Trophoblast cell (in vitro differentiated cells and primary cell): ENCODE data around the gene ANXA4.

Experiments
- DNase-seq, 2 donors: peaks; one replicate each; pipeline ENCODE4 v3.0.0-alpha.2; 2016
- H2AFZ ChIP-seq: 2 replicates; pipeline ENCODE4 v1.6.1; 2013; ENCODE audit warnings: low read length, moderate library complexity, mild to moderate bottlenecking; ENCODE audit not compliant: insufficient read depth, poor library complexity
- H2AK5ac ChIP-seq: 2 replicates; pipeline ENCODE4 v1.6.1; 2013; ENCODE audit warnings: mild to moderate bottlenecking, low read length
- H2BK120ac ChIP-seq: 2 replicates; pipeline ENCODE4 v1.6.1; 2013; ENCODE audit warnings: low read length, mild to moderate bottlenecking, moderate library complexity; ENCODE audit not compliant: insufficient read depth, poor library complexity
- H2BK12ac ChIP-seq: 2 replicates; pipeline ENCODE4 v1.6.1; 2013; ENCODE audit warnings: mild to moderate bottlenecking, low read length, moderate library complexity
- H2BK5ac ChIP-seq: 2 replicates; pipeline ENCODE4 v1.6.1; 2013; ENCODE audit warnings: low read length, low read depth, moderate library complexity, mild to moderate bottlenecking; ENCODE audit not compliant: poor library complexity
- H3K14ac ChIP-seq: 2 replicates; pipeline ENCODE4 v1.6.1; 2013; ENCODE audit warnings: mild to moderate bottlenecking, low read length
- H3K18ac ChIP-seq: 2 replicates; pipeline ENCODE4 v1.6.1; 2013; ENCODE audit warnings: mild to moderate bottlenecking, low read length
- H3K23ac ChIP-seq: 2 replicates; pipeline ENCODE4 v1.6.1; 2013; ENCODE audit warnings: low read length
- H3K27ac ChIP-seq: 2 replicates; pipeline ENCODE4 v1.5.1; 2013; ENCODE audit warnings: low read depth, mild to moderate bottlenecking, inconsistent platforms, low read length, moderate library complexity
- H3K27me3 ChIP-seq: 2 replicates; pipeline ENCODE4 v1.6.1; 2013; ENCODE audit warnings: inconsistent platforms, mild to moderate bottlenecking, low read length, moderate library complexity; ENCODE audit not compliant: insufficient read depth
- H3K36me3 ChIP-seq, 2 experiments: 1 replicate in 1 of 2; 2 replicates in 1 of 2; pipeline ENCODE4 v1.6.1; 2013; ENCODE audit warnings: low read length in 2 of 2, mild to moderate bottlenecking in 2 of 2, moderate library complexity in 1 of 2; ENCODE audit not compliant: insufficient read depth in 2 of 2, control insufficient read depth in 1 of 2
- H3K4ac ChIP-seq: 2 replicates; pipeline ENCODE4 v1.6.1; 2013; ENCODE audit warnings: low read depth, mild to moderate bottlenecking, low read length, moderate library complexity
- H3K4me1 ChIP-seq, 2 experiments: 1 replicate in 1 of 2; 2 replicates in 1 of 2; pipeline ENCODE4 v1.6.1; 2013; ENCODE audit warnings: low read length in 2 of 2, mild to moderate bottlenecking in 2 of 2, moderate library complexity in 1 of 2; ENCODE audit not compliant: insufficient read depth in 2 of 2, control insufficient read depth in 1 of 2
- H3K4me2 ChIP-seq: 2 replicates; pipeline ENCODE4 v1.6.1; 2013; ENCODE audit warnings: inconsistent platforms, mild to moderate bottlenecking, low read length, moderate library complexity
- H3K4me3 ChIP-seq: 2 replicates; pipeline ENCODE4 v1.5.1; 2013; ENCODE audit warnings: mild to moderate bottlenecking, low read depth, low read length, inconsistent platforms
- H3K79me1 ChIP-seq: one replicate; pipeline ENCODE4 v1.6.1; 2013; ENCODE audit warnings: low read length
- H3K79me2 ChIP-seq: 2 replicates; pipeline ENCODE4 v1.6.1; 2013; ENCODE audit warnings: low read length, mild to moderate bottlenecking; ENCODE audit not compliant: control insufficient read depth, insufficient read depth, poor library complexity
- H3K9ac ChIP-seq: 2 replicates; pipeline ENCODE4 v1.6.1; 2013; ENCODE audit warnings: mild to moderate bottlenecking, low read length
- H3K9me3 ChIP-seq: 2 replicates; pipeline ENCODE4 v1.6.1; 2013; ENCODE audit warnings: low read depth, mild to moderate bottlenecking, control low read depth, inconsistent platforms, low read length; ENCODE audit not compliant: insufficient read depth
- H4K12ac ChIP-seq: 2 replicates; pipeline ENCODE4 v1.6.1; 2013; ENCODE audit warnings: low read depth, mild to moderate bottlenecking, low read length, moderate library complexity
- H4K8ac ChIP-seq: 2 replicates; pipeline ENCODE4 v1.6.1; 2013; ENCODE audit warnings: low read depth, mild to moderate bottlenecking, low read length, moderate library complexity
- H4K91ac ChIP-seq: one replicate; pipeline ENCODE4 v1.6.1; 2013; ENCODE audit warnings: low read depth, mild to moderate bottlenecking, low read length, moderate library complexity
- WGBS: extraction: QIAGEN DNeasy Blood & Tissue Kit; methylation state at CpG from one replicate; pipeline ENCODE4 v1.1.7; 2013; ENCODE audit warnings: missing lambda C conversion rate; ENCODE audit not compliant: insufficient read length, insufficient coverage; ENCODE audit errors: extremely low coverage; 5-methylcytosine and 5-hydroxymethylcytosine counted together

ANXA4 gene

DNA sequence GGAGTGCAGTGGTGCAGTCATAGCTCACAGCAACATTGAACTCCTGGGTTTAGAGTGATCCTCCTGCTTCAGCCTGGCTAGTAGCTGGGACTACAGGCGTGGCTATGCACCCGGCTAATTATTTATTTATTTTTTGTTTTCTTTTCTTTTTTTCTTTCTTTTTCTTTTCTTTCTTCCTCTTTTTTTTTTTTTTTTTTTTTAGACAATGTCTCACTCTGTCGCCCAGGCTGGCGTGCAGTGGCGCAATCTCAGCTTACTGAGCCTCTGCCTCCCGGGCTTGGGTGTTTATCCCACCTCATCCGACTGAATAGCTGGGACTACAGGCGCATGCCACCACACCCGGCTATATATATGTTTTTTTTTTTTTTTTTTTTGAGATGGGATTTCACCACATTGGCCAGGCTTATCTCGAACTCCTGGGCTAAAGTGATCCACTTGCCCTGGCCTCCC is 1.4 kb upstream of the ANXA4 start:
- no peaks in the 10 kb centered on the region for H3K27me3 ChIP-seq
- WGBS, result no CpG with 5 or more reads among the region's 10 CpGs

DNA sequence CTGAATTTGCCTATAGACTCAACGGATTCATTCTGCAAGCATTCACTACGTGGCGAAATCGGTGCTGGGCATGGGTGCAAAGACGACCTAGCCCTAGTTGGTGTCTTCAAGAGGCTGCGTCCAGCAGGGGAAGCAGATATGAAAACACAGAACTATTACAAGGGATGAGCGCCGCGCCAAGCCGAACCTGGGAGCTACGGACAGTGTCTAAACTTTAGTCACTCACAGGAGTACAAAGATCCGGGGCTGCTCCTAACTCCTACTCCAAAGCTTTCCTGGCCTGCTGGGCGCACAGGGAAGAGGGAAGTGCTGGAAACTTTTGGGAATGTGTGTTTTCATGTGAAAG is 732 bp upstream of the ANXA4 start:
- peak; percentile 90 to 96 for DNase-seq
- Histone ChIP-seq H2AFZ (peak overlapping the region; percentile 73), H3K27me3 (no peaks in the 10 kb centered on the region), H4K91ac (peak overlapping the region; percentile 94), H3K9ac (peak overlapping the region; percentile 85), H2AK5ac (no peak overlapping the region), H3K36me3 (no peaks in the 10 kb centered on the region), H3K27ac (peak overlapping the region; percentile 82), H3K9me3 (no peaks in the 10 kb centered on the region), H2BK12ac (no peak overlapping the region), H3K4me2 (peak overlapping the region; percentile 97), H3K23ac (no peak overlapping the region), H3K4me3 (peak overlapping the region; percentile 94), H4K12ac (peak overlapping the region; percentile 61), H2BK5ac (peak overlapping the region; percentile 87), H3K4ac (peak overlapping the region; percentile 35), H4K8ac (peak overlapping the region; percentile 91), H3K79me2 (peaks cover 13% of the 10 kb centered on the region), H2BK120ac (peak overlapping the region; percentile 73), H3K18ac (peak overlapping the region; percentile 70), H3K4me1 (peaks cover 6 to 7% of the 10 kb centered on the region in 2 experiments), H3K14ac (peak overlapping the region; percentile 45), H3K79me1 (peaks cover 14% of the 10 kb centered on the region)
- no CpG with 5 or more reads among the region's 13 CpGs for WGBS

More for the DNA sequence above, 1.4 kb upstream of the ANXA4 start:
- Histone ChIP-seq H2AK5ac (no peak overlapping the region), H4K91ac (no peak overlapping the region), H3K4me2 (no peak overlapping the region), H3K79me1 (peaks cover 14% of the 10 kb centered on the region), H3K4me1 (peaks cover 6 to 7% of the 10 kb centered on the region in 2 experiments), H3K36me3 (no peaks in the 10 kb centered on the region), H2BK120ac (no peak overlapping the region), H4K8ac (no peak overlapping the region), H2BK5ac (no peak overlapping the region), H3K4ac (no peak overlapping the region), H3K9ac (no peak overlapping the region), H3K9me3 (no peaks in the 10 kb centered on the region), H3K23ac (no peak overlapping the region), H3K27ac (no peak overlapping the region), H3K4me3 (no peak overlapping the region), H2BK12ac (no peak overlapping the region), H3K79me2 (peaks cover 13% of the 10 kb centered on the region), H2AFZ (no peak overlapping the region), H3K18ac (no peak overlapping the region), H3K14ac (no peak overlapping the region), H4K12ac (no peak overlapping the region)
- peak; percentile 68 to 84 for DNase-seq

DNA sequence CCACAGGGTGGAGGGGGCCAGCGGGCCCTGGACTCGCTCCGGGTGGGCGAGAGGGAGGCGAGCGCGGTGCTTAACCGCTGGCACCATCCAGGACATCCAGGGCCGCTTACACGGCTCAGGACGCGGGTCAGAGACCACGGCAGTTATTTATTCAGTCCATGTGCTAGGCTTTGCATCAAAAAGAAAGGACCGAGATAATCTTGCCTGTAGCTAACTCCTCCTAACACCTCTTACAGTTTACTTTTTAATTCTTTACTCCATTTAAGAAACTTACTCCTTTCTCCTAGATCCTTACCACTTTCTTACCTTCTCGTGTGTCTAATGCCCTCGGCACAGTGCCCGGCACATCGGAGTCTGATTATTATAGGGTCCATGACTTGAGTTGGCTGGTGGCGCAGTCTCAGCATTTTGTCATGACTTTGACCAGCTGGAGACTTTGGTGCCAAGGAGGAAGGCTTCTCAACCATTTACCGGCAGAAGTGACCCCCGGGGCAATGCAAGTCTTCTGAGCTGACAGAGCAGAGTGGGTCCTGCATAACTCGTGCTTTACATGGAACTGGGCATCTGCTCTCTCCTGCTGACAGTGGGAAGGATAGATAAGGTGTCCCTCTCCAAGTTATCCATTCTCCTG is 503 bp downstream of the ANXA4 start:
- Histone ChIP-seq H3K79me2 (peaks cover 13% of the 10 kb centered on the region), H2AFZ (peak overlapping the region; percentile 92), H3K36me3 (peaks cover 0 to 3% of the 10 kb centered on the region in 2 experiments), H3K18ac (peak overlapping the region; percentile 81), H4K8ac (peak overlapping the region; percentile 91), H2AK5ac (peak overlapping the region; percentile 22), H3K27me3 (no peaks in the 10 kb centered on the region), H3K23ac (no peak overlapping the region), H2BK120ac (peak overlapping the region; percentile 86), H3K9me3 (no peaks in the 10 kb centered on the region), H3K4me2 (peak overlapping the region; percentile 97), H3K4me3 (peak overlapping the region; percentile 94), H3K14ac (peak overlapping the region; percentile 93), H3K4me1 (peaks cover 6 to 7% of the 10 kb centered on the region in 2 experiments), H2BK12ac (peak overlapping the region; percentile 6), H2BK5ac (peak overlapping the region; percentile 58), H3K9ac (peak overlapping the region; percentile 85), H4K12ac (peak overlapping the region; percentile 54), H4K91ac (peak overlapping the region; percentile 94), H3K27ac (peak overlapping the region; percentile 81), H3K79me1 (peaks cover 14% of the 10 kb centered on the region), H3K4ac (peak overlapping the region; percentile 96)
- no CpG with 5 or more reads among the region's 22 CpGs for WGBS
- peak in 1 of 2 donors; percentile 41 for DNase-seq

DNA sequence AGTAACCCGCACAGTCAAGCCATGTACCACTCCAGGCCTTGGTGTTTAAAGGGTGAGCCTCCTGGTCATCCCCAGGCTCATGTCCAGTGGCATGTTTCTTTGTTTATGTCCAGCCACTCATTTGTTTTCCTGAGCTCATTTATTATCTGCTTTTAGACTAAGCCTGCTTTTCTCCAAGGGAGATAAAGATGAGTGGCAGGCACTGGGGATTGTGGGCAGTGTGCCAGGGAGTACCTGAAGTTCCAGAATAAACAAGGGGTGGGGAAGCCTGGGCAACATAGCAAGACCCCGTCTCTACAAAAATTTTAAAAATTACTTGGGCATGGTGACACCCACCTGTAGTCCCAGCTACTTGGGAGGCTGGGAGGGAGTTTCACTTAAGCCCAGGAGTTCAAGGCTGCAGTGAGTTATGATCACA is 1.9 kb downstream of the ANXA4 start:
- Histone ChIP-seq H3K79me2 (peaks cover 13% of the 10 kb centered on the region), H2AK5ac (no peak overlapping the region), H2BK5ac (no peak overlapping the region), H3K4me3 (no peak overlapping the region), H3K27me3 (no peaks in the 10 kb centered on the region), H3K9ac (no peak overlapping the region), H3K9me3 (no peaks in the 10 kb centered on the region), H3K79me1 (peaks cover 14% of the 10 kb centered on the region), H3K23ac (no peak overlapping the region), H3K4me1 (peaks cover 6 to 7% of the 10 kb centered on the region in 2 experiments), H3K4ac (no peak overlapping the region), H4K12ac (no peak overlapping the region), H2BK120ac (no peak overlapping the region), H3K14ac (no peak overlapping the region), H2AFZ (no peak overlapping the region), H4K91ac (no peak overlapping the region), H3K18ac (no peak overlapping the region), H4K8ac (no peak overlapping the region), H2BK12ac (no peak overlapping the region), H3K4me2 (no peak overlapping the region), H3K36me3 (peaks cover 0 to 3% of the 10 kb centered on the region in 2 experiments), H3K27ac (no peak overlapping the region)
- DNase-seq, result no peak
- no CpG with 5 or more reads among the region's 2 CpGs for WGBS
